CD4-positive, alpha-beta T cell treated with Interleukin-10 for 1 hour (primary cell): ENCODE data around the gene KRTAP4-8.
"Not testable (repeated sequence)": the region's sequence is repeated elsewhere in the genome, so short reads cannot be mapped to it uniquely, and the experiment has no call there.

Experiments
- DNase-seq: peaks from one replicate; pipeline ENCODE4 v3.0.0-alpha.2; 2020

KRTAP4-8 gene

DNA sequence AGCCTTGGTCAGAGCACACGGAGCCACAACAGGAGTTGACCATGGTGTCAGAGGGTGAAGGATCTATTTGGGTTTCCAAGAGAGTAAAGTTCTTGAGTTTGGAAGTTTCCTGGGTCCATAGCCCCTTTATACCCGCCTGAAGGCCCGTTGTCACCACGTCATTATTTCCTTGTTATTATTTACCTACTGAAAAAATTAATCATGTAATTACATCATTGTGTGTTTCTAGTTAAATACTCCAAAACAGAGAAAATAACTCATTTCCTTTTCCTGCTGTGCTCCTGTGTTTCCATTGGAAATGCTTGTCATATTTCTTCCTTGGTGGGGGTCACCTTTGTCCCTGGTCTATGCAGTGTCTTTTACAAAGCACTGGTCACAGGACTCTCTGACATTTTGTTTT lies at the start of gene KRTAP4-8:
KRTAP4-8 (minus strand) TSS at position 101 of the 400 bp plus-strand sequence; CDS start at position 43, 58 bp downstream.
- no peak for DNase-seq

- DNase-seq: no peak
These were observed 47.3 kb upstream of the KRTAP4-8 start for GRCh38 chr17:41145261-41145660.

GRCh38 chr17:41144846-41145245 lies 46.9 kb upstream of the KRTAP4-8 start:
- no peak for DNase-seq

- DNase-seq: no peak
These were observed 43.4 kb upstream of the KRTAP4-8 start for GRCh38 chr17:41141361-41141760.

DNA sequence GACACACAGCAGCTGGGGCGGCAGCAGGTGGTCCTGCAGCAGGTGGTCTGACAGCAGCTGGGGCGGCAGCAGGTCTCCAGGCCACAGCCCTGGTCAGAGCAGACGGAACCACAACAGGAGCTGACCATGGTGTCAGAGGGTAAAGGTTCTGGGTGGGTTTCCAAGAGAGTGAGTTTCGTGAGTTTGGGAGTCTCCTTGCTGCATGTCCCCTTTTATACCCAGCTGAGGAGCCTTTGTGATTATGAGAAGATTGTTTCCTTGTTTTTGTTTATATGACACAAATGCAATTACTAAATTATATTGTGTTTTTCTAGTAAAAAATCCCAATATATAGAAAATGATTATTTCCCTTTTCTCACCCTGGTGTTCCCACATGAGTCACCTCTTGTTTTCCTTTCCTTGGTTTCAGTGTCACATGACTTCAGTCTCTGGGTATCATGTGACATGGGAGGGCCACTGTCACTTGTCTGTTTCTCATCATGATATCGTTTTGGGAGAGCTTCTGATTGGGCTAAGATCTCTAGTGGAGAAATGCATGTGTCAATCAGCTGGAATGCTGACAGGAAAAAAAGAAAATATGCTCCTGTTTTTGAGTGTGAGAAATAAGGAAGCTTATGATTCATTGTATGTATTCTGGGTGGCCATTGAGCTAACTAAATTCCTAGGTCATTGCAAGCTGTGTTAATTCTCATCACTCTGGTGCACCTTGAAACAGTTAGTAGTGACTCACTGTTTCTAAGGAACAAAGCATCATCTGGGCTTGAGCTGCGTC lies 42.6 kb upstream of the KRTAP4-8 start, which contains the start of gene KRTAP4-6:
KRTAP4-6 (minus strand) TSS at position 185 of the 772 bp plus-strand sequence; CDS start at position 128, 57 bp downstream.
- no peak for DNase-seq

DNA sequence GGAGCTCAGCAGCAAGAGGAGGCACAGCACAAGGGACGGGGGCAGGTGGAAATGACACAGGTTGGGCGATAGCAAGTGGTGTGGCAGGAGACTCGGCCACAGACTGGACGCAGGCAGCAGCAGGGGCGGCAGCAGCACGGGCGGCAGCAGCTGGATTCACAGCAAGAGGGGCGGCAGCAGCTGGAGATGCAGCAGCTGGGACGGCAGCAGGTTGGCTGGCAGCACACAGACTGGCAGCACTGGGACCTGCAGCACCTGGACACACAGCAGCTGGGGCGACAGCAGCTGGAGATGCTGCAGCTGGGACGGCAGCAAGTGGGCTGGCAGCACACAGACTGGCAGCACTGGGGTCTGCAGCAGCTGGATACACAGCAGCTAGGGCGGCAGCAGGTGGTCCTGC lies 41.9 kb upstream of the KRTAP4-8 start:
- not testable (repeated sequence) for DNase-seq

DNA sequence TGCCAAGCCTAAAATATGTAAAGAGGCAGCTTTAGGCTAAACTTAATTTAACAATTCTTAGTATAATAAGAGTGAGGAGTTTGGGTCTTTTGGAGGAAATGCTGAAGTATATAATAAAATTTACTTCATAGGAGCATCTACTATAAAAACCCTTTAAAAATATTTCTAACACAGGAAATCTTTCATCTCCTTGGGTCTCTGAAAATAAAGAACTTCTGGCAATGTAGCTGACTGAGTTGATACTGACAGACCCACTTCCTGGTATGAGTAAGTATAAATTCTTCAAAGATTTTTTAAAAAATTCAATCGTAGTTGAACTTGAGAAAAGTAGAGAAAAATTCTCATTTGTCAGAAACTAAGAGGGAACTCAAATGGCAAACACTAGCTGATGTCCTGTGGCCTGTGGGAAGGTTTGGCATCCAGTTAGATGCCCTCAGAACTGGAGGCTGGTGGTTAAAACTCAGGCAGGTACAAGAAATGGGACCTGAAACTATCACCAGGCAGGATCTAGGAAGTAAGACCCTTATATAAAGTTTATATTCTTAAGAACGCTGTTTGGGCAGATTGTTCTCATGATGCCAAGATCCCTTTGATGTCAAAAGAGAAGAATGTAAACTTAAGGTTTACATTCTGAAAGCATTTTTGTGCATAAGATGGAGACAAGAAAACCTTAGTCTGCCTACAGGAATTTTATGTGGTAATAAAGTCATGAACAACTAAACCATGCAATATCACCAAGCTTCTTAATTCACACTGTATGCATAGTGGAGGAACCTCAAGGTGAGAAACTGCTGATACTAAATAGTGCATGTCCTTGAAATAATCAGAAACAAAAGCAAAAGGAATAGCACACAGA lies 36.2 kb upstream of the KRTAP4-8 start:
- no peak for DNase-seq

- DNase-seq: no peak
These were observed 34.0 kb upstream of the KRTAP4-8 start for GRCh38 chr17:41131979-41132378.

DNA sequence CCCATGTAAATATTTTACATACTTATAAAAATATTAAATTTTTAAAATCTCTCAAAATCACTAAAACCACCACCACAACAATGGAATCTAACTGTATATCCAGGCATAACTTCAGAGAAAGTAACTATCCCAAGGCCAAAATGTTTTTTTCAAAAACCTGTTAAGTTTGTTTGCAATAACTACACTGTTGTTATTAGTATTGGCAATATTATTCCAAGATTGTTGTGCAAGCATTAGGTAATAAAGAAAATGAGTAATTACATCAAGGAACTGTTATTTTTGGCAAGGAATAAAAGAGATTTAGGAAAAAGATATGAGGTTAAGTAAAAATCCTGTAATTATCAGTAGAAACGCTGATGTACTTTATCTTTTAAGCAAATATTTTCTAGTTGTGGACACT lies 29.4 kb upstream of the KRTAP4-8 start:
- no peak for DNase-seq

DNA sequence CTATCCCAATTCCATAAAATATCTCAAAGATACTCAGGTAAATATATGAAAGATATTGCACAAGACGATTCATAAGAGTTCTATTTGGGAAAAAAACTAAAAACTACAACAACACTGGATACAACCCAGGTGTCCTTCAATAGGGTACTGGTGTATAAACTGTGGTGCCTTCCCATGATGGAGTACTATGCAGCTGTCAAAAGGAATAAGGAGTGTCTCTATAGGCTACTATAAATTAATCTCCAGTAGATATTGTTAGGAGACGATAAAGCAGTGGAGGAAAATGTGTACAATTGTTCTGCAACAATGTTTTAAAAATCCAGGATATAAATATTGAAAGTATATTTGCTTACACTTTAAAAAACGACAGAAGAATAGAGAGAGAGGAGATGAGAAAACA lies 28.5 kb upstream of the KRTAP4-8 start:
- DNase-seq: no peak

DNA sequence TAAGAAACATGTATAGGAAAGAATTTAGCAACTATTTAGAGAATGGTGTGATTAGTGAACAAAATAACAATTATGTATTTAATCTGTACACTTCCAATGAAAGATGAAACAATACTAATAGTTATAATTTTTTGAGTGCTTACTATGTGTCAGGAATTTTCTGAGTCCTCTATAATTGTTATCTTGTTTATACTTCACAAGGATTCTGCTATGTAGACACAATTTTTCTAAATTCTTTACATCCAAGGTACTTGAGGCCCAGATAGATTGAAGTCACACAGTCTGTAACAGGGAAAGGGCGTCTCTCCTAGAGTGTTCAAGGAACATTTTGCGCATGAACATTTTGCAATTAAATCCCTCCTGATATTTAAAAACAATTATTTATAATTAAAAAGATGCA lies 27.1 kb upstream of the KRTAP4-8 start:
- no peak for DNase-seq

GRCh38 chr17:41123991-41124371 lies 26.0 kb upstream of the KRTAP4-8 start, which contains the start of gene KRTAP4-12:
TSS of gene KRTAP4-12 (minus strand) at chr17:41124182. CDS start at chr17:41124122, 60 bp downstream.
- not testable (repeated sequence) for DNase-seq

DNA sequence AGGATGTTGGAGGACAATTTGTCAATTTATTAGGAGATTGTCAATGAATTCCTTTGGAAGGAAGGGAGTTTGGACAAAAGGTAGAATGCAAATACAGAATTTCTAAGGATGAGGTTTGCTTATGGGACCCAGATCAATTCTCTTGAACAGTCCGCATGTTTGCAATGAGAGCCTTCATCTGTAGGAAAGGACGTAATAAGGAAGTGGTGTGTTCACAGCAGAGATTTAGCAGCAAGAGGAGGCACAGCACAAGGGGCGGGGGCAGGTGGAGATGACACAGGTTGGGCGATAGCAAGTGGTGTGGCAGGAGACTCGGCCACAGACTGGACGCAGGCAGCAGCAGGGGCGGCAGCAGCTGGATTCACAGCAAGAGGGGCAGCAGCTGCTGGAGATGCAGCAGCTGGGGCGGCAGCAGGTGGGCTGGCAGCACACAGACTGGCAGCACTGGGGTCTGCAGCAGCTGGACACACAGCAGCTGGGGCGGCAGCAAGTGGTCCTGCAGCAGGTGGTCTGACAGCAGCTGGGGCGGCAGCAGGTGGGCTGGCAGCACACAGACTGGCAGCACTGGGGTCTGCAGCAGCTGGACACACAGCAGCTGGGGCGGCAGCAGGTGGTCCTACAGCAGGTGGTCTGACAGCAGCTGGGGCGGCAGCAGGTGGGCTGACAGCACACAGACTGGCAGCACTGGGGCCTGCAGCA lies 25.5 kb upstream of the KRTAP4-8 start:
- not testable (repeated sequence) for DNase-seq

DNA sequence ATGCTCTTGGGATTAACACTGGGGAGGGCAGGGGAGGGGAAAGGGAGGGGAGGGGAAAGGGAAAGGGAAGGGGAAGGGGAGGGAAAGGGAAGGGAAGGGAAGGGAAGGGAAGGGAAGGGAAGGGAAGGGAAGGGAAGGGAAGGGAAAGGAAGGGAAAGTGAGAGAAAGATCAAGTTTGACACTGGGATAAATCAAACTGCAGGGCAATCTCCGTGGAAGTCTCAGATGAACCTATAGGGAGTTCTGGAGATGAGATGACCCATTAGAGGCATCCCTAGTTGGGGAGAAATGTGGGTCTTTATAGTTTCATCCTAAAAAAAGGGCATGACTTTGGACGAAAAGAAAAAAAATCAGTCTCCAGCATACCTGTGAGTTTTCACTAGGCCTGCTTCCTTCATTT lies 23.8 kb upstream of the KRTAP4-8 start:
- no peak for DNase-seq

- DNase-seq: peak; percentile 21
These were observed 22.1 kb upstream of the KRTAP4-8 start for GRCh38 chr17:41119696-41120690.

DNA sequence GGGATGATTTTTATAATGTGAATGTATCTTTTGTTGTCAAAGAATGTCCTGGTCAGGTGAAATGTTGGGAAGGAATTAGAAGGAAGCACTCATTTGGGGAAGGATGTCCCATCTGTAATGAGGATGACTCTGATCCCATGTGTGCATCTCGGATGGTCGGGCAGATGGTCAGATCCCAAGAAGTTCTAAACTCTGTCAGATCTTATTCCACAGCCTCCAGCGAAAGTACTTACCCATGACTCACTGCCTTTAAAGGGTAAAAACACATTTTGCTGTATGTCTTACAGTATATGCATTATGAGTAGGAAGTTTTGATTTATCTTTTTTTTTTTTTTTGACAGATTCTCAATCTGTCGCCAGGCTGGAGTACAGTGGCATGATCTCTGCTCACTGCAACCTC lies 20.8 kb upstream of the KRTAP4-8 start:
- no peak for DNase-seq

DNA sequence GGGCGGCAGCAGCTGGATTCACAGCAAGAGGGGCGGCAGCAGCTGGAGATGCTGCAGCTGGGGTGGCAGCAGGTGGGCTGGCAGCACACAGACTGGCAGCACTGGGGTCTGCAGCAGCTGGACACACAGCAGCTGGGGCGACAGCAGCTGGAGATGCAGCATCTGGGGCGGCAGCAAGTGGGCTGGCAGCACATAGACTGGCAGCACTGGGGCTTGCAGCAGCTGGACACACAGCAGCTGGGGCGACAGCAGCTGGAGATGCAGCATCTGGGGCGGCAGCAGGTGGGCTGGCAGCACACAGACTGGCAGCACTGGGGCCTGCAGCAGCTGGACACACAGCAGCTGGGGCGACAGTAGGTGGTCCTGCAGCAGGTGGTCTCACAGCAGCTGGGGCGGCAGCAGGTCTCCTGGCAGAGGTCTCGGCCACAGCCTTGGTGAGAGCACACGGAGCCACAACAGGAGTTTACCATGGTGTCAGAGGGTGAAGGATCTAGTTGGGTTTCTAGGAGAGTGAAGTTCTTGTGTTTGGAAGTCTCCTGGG lies 20.0 kb upstream of the KRTAP4-8 start, which contains the start of gene KRTAP4-11:
KRTAP4-11 (minus strand) TSS at position 528 of the 541 bp plus-strand sequence; CDS start at position 470, 58 bp downstream.
- not testable (repeated sequence) for DNase-seq

- DNase-seq: no peak
These were observed 18.4 kb upstream of the KRTAP4-8 start for GRCh38 chr17:41116297-41116696.

DNA sequence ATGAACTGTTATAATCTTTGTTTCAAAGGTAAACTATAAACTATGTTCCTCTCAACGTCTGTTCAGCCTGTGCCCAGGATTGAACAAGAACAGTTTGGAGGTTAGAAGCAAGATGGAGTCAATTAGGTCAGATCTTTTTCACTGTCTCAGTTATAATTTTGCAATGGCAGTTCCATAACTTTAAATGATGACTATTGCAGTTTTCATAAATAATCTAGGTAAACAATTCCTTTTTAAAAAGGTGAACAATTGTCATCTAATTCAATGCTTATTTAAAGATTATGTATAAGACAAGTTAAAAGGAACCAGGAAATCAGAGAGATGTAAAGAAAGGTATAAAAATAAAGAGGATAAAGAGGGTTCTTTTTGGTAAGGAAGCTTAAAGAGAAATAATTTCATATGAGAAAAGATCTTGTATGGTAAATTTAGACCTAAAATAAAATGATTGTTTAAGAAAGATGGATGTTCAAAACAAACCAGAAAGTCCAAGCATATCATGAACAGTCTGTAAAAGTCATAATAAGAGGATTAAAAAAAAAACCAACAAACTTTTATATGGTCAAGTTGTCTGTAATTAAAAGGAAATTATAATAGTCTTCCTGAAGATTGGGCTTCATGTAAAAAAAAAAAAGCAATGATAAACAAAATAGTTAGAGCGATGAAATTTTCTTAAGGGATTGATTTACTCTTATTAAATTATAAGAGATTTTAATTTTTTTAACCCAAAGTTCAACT lies 13.4 kb upstream of the KRTAP4-8 start:
- DNase-seq: no peak

- DNase-seq: not testable (repeated sequence)
These were observed 10.9 kb upstream of the KRTAP4-8 start for GRCh38 chr17:41108728-41109386.
